H7 (cell line): Measurements from ENCODE around the gene LDLRAD4. TPM values are rescaled to one million over a fixed set of nuclear protein-coding genes. Genes with fewer than 3 reads are reported as not detected.
A peak's percentile ranks its signal among the peaks of the same experiment; 100 is the strongest.

Source experiments
- DNase-seq: peaks from one replicate; pipeline ENCODE4 v3.0.0; 2012
- H3K27me3 ChIP-seq: 2 replicates; pipeline ENCODE4 v1.6.0; 2011; ENCODE audit warnings: mild to moderate bottlenecking, low read length; ENCODE audit not compliant: control insufficient read depth, insufficient read depth
- H3K36me3 ChIP-seq: replicated peaks from 2 replicates; pipeline ENCODE4 v1.5.1; 2011; ENCODE audit warnings: low read length; ENCODE audit not compliant: control insufficient read depth, insufficient read depth
- H3K4me3 ChIP-seq: 2 replicates; pipeline ENCODE4 v1.5.1; 2011; ENCODE audit warnings: low read depth, mild to moderate bottlenecking, control low read depth, low read length, moderate library complexity; ENCODE audit not compliant: insufficient read depth
- total RNA-seq: library from RNA; depleted of rRNA; stranded (reverse); fragments of >200 nt; shearing (Covaris generic); gene quantifications from 2 replicates; pipeline ENCODE4 v1.2.3, GENCODE V29; 2014

Gene LDLRAD4
- total RNA-seq, 1 experiment from 2014 or later, result 21.0 TPM

DNA sequence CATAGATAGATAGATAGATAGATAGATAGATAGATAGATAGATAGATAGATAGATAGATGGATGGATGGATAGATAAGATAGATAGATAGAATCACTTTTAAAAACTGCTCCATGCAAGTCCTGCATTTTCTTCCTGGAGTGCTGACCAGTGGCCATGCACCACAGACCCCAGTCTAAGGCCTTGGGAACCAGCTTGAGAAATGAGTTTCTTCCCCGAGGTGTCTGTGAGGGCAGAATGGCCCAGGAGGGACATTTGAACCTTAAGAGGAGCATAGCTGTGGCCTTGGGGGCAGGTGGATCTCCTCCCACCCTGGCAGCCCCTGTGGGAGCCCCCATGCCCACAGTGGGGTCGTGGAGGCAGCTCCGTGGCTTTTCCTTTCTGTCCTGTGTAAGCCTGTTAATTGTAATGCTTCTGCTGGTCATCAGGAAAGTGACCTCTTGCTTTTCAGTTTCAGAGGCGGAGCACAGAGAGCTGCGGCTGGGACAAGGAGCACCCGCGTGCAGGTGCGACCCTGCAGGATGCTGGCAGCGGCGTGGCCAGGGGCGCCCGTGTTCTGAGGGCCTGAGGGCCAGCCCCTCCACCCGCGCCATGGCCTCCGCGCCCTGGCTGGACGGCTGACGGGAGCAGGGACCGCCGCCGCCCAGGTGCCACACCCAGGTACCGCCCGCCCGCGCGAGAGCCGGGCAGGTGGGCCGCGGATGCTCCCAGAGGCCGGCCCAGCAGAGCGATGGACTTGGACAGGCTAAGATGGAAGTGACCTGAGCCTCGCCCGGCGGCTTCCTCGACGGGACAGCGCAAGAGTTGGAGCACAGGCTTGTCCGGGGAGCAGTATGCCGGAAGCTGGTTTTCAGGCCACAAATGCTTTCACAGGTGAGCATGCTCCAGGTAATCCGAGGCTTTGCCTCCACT lies 168.6 kb downstream of the LDLRAD4 start:
- H3K36me3 ChIP-seq, result no peaks in the 10 kb centered on the region
- H3K4me3 ChIP-seq, result no peak overlapping the region
- DNase-seq, result no peak
- H3K27me3 ChIP-seq, result no peaks in the 10 kb centered on the region

DNA sequence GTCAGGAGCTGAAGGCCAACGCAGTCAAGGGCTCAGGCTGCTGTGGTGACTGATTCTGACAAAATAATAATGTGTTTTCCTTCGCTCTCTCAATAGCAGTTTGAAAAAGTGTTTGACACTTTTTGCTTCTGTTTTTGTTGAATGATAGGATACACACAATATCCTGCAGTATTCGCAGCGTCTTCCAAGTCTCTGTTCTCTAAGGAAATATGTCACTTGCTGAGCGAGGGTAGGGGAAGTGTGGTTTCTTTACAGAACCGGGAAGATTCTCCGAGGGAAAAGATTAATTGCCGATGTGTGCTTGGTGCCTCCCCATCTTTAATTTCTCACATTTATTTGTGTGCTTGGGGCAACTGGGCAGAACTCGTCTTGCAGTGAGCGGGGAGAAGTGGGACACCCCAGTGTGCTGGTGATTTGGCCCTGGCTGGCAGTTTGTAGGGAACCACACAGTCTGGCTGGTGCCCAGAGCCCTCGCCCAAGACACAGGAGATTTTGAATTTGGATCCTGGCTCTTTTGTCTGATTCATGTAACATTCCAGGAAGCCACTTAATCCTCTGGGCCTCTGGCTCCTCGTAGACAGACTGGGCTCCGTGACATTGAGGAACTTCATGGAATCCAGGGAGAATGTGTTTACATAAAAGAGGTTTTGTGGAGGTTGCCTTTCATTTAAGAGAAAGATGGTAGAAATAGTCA lies 169.4 kb downstream of the LDLRAD4 start:
- DNase-seq, result no peak
- Histone ChIP-seq H3K27me3 (no peaks in the 10 kb centered on the region), H3K36me3 (no peaks in the 10 kb centered on the region), H3K4me3 (no peak overlapping the region)

DNA sequence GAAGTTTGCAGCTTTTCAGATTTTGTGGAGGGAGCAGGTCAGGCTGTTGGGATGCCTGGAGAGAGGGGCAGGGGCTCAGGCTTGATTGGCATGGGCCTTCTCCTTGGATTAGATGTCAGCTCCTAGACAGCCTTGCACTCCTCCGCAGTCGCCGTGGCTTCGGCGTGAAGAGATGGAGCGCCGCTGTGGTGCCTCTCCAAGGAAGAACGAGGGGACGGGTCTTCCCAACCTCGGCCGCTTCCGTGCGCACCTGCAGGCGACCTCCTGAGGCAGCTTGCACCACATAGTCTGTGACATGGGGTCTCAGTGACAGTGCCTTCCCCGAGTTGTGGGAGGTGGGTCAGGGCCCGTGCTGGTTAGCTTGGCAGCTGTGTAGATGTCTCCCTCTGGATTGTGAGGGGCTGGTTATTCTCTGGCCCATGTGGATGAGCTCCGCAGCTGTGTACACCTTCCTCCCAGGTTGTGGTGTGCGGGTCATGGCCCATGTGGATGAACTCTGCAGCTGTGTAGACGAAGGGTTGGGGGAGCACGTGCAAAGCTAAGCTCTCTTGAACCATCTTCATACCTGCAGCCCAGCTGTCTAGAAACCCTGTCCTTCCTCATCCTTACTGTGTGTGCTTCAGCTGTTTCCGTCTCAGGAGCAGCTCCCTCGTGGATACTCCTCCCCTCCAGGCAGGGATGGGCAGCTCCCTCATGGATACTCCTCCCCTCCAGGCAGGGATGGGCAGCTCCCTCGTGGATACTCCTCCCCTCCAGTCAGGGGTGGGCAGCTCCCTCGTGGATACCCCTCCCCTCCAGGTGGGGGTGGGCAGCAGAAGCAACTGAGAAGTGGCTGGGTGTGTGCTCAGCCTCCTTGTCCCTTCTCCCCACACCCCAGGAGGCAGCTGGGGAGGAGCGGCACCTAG lies 170.3 kb downstream of the LDLRAD4 start:
- Histone ChIP-seq H3K27me3 (no peaks in the 10 kb centered on the region), H3K36me3 (no peaks in the 10 kb centered on the region), H3K4me3 (no peak overlapping the region)
- no peak for DNase-seq

DNA sequence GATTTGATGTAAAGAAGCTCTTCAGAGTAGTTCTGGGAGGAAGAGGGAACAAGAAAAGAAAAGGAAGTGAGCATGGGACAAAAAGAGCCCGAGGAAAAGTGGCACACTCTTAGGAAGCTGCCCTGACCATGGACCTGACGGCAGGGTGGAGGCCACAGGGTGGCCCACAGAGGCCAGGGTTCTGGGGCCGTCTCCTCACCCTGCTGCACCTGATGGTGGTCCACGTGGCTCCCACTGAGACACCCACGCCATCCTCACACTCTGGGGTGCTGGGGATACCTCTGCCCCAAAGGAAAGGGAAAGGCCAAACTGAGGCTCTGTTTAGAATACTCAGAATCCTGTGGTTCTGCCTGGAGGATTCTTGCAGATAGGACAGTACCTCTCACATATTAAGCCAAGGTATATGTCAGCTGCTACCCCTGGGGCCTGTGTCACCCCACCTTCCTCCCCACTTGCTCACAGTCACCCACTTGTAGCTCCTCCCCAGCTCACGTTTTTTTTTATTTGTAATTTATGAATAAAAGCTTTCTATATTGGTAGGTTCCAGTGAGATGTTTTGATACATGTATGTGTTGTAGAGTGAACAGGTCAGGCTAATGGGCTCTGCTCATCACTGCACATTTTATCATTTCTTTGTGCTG lies 171.1 kb downstream of the LDLRAD4 start:
- no peaks in the 10 kb centered on the region for H3K36me3 ChIP-seq
- no peak for DNase-seq
- H3K4me3 ChIP-seq, result no peak overlapping the region
- H3K27me3 ChIP-seq, result no peaks in the 10 kb centered on the region

DNA sequence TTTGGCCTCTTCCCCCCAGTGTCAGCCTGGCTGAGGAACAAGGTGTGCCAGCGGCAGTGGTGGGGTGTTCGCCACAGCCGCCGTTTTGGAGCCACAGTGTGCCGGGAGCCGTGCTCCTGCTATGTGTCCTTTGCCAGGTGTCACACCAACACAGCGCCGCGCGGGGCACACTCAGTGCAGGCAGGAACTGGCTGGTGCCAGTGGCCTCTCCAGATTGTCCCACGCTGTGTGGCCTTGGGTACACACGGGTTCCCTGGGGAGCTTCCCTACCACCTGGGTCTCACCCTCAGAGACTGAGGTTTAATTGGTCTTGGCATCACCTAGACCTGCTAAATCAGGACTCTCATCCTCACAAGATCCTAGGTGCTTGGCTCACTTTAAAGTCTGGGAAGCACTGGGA lies 171.6 kb downstream of the LDLRAD4 start:
- Histone ChIP-seq H3K27me3 (no peaks in the 10 kb centered on the region), H3K36me3 (no peaks in the 10 kb centered on the region), H3K4me3 (no peak overlapping the region)
- no peak for DNase-seq

DNA sequence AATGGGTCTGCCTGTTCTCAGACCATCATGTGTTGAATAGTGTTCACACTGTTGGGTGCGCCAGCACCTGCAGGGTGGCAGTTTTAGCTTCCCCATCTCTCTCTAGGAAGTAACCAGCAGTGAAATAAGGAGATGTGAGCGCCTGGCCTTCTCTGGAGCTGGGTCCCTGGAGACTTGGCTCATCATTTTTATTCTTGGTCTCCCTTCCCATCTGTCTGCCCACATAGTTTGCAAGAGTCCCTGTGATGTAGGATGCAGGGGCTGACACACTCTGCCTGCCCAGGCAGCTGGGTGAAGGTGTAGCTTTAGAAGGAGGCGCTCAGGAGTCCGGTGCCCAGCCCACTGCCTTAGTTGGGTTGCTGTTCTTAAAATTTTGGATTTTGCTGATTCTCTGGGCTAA lies 172.2 kb downstream of the LDLRAD4 start:
- H3K36me3 ChIP-seq, result no peaks in the 10 kb centered on the region
- H3K27me3 ChIP-seq, result no peaks in the 10 kb centered on the region
- H3K4me3 ChIP-seq, result no peak overlapping the region
- no peak for DNase-seq

DNA sequence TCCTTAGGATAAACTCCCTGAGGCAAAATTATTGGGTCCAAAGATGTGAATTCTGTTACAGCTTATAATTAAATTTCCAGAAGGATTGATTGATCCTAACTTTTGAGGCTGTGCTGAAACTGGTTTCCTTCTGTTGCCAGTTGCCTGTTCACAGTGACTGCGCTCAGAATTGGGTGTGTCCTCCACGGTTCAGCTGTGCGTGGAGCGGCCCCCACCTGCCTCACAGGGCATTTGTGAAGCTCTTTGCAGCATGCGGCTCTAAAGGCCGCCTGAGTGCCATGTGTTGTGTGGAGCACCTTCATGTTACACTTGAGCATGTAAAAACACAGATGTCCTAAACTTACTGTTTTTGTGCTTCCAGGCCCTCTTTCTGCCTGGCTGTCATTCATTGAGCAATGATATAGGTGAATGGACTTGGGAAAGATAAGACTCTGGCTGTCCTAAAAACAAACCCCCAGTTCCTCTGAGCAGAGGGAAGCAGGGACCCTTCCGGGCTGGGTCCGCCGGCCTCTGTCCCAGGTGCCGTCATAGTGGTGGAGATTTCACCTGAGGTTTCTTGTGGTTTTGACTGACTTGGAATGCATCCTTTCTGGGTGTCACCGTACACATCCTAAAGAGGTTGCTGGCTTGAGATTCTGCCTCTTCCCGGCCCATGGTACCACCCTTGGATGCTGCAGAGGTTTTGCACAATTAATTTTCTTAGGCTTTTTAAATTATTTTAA lies 173.6 kb downstream of the LDLRAD4 start:
- H3K27me3 ChIP-seq, result no peaks in the 10 kb centered on the region
- H3K36me3 ChIP-seq, result no peaks in the 10 kb centered on the region
- H3K4me3 ChIP-seq, result no peak overlapping the region
- DNase-seq, result no peak

DNA sequence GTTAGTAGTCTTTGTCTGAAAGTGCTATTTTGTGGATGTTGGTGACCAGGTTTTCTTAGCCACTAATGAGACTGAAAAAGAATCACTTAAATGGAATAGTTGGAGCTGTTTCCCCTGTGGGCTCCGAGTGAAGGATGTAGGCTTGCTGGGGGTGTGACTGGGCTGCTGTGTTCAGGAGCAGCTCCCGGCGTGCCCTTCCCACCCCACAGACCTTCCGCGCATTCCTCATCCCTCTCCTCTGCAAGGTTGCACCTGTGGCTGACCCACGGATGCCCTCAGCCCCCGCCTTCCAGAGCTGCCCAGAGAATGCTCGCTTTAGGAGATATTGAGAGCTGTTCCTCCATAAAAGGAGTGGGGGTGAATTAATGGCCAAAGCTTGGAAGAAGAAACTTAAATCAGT lies 174.3 kb downstream of the LDLRAD4 start:
- H3K4me3 ChIP-seq, result no peak overlapping the region
- no peaks in the 10 kb centered on the region for H3K36me3 ChIP-seq
- no peak for DNase-seq
- no peaks in the 10 kb centered on the region for H3K27me3 ChIP-seq

DNA sequence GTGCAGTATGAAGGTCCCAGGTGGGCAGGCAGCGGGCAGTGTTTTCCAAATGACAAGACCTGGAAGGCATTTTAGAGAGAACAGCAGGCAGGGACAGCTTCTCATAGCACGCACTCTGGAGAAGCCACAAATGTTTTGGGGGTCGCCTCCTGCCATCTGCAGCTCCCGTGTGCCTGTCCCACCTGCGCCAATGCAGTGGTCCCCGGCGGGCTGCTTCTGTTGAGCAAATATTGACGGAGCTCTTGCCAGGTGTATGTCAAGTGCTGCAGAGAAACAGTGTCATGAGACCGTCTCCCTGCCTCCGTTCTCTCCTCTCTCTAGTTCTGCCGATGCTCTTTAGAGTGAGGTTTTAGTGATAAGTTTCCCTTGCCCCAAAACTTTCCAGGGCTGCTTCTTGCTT lies 174.8 kb downstream of the LDLRAD4 start:
- no peak overlapping the region for H3K4me3 ChIP-seq
- no peak for DNase-seq
- H3K36me3 ChIP-seq, result no peaks in the 10 kb centered on the region
- H3K27me3 ChIP-seq, result no peaks in the 10 kb centered on the region

DNA sequence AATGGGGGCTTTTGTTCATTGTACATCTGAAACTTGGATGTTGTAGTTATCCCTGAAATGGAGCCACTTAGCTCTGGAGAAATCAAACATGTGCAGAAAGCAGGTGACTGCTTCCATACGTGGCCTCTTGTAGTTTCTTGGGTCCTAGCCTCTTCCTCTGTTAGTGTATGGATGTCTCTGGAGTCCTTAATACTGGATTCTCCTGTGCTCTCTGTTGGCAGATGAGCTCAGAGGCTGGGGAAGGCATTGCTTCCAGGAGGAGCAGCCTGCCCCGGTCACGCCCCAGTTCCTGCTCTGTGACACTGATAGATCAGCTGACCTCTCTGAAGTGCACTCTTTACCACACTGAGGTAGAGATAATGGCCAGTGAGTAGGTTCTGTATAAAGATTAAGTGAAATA lies 176.2 kb downstream of the LDLRAD4 start:
- Histone ChIP-seq H3K36me3 (no peaks in the 10 kb centered on the region), H3K4me3 (no peak overlapping the region), H3K27me3 (no peaks in the 10 kb centered on the region)
- peak; percentile 56 for DNase-seq

DNA sequence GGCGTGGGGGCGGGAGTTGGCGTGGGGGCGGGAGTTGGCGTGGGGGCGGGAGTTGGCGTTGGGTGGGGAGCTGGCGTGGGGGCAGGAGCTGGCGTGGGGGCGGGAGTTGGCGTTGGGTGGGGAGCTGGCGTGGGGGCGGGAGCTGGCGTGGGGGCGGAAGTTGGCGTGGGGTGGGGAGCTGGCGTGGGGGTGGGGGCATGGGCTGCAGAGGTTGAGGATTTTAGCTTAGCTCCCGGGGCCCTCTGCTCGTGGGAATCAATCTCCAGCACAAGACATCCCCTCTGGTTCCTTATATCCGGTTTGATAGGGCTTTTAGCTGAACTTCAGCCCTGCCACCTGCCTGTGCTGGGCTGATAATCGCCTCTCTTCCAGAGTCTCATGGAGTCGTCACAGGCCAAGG lies 177.0 kb downstream of the LDLRAD4 start:
- Histone ChIP-seq H3K4me3 (no peak overlapping the region), H3K27me3 (no peaks in the 10 kb centered on the region), H3K36me3 (no peaks in the 10 kb centered on the region)
- DNase-seq, result peak; percentile 58

DNA sequence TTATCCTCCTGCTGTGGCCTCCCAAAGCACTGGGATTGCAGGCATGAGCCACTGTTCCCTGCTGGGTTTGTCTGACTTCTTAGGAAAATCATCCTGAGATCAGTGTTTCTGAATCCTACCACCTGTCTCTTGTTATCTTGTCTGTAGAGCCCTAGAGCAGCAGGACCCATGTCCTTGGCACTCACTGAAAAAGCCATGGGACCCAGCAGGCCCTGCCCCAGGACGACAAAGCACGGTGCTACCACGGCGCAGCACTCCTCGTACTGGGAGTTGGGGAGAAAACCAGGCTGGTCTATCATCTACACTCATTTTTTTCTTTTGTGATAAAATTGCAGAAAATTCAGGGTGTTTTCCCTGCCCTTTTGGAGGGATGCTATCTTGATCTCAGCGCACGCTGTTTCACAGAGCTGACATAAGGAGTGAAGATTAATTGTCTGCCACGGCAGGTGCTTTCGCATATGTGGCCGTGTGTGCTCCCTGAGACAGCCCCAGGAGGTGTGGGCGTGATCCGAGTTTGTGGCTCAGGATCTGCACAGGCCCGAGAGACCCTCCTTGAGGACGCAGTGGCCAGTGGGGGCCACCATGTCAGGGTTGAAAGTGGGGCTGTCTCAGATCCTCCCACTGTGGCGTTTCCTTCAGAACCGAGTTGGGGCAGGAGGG lies 179.1 kb downstream of the LDLRAD4 start:
- Histone ChIP-seq H3K27me3 (no peaks in the 10 kb centered on the region), H3K36me3 (no peaks in the 10 kb centered on the region), H3K4me3 (no peak overlapping the region)
- DNase-seq, result no peak

DNA sequence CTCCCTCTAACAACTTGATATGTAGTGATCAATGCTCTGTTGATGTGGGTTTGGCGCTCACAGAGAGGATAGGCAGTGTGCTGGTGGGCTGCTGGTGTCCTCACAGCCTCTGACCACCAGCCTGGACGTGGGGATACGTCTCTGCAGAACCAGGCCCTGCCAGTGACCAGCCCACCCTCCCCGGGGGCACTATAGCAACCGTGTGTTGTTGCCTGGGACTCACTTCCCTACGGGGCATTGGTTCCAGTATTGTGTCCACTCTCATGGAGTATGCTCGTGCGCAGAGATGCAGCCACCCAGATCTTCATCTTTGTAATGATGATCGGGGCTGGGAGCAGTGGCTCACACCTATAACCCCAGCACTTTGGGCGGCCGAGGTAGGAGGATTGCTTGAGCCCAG lies 180.1 kb downstream of the LDLRAD4 start:
- DNase-seq, result no peak
- Histone ChIP-seq H3K36me3 (no peaks in the 10 kb centered on the region), H3K27me3 (no peaks in the 10 kb centered on the region), H3K4me3 (no peak overlapping the region)
